Measurements from ENCODE around the gene HCCS. TPM values are rescaled to one million over a fixed set of nuclear protein-coding genes. Genes with fewer than 3 reads are reported as not detected.

The HCCS gene
- total and polyA plus RNA-seq, 2 donors (not counting 1 experiment from before 2014, with no cell fraction given), result 5.8 to 16.7 TPM

DNA sequence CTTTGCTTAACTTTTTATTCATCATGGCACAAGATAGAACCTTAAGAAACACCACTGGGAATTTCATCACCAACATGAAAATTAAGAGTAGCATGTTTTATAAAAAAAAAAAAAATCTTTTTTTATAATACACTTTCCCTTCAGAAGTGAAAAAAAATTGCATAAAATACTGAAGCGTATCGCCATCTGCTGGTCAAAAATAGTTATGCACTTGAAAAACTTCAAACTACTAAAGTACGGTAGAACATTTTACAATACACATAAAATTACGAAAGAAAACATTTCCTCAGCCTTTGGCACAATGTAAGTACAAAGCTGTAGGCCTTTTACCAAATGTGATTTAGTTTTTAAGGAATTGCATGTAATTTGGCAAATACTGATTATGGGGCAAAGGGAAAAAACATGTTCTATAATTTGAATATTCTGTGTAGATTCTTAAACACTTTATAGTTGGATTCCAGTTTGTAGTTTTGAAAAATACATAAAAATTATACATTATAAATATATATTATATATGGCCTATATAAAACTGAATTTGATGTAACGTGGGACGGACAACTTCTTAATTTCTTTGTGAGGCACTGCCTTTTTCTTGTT, 26.5 kb downstream of the HCCS start:
- TF ChIP-seq, protein P1, sequence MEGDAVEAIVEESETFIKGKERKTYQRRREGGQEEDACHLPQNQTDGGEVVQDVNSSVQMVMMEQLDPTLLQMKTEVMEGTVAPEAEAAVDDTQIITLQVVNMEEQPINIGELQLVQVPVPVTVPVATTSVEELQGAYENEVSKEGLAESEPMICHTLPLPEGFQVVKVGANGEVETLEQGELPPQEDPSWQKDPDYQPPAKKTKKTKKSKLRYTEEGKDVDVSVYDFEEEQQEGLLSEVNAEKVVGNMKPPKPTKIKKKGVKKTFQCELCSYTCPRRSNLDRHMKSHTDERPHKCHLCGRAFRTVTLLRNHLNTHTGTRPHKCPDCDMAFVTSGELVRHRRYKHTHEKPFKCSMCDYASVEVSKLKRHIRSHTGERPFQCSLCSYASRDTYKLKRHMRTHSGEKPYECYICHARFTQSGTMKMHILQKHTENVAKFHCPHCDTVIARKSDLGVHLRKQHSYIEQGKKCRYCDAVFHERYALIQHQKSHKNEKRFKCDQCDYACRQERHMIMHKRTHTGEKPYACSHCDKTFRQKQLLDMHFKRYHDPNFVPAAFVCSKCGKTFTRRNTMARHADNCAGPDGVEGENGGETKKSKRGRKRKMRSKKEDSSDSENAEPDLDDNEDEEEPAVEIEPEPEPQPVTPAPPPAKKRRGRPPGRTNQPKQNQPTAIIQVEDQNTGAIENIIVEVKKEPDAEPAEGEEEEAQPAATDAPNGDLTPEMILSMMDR (IDR thresholded peaks at IDR 0.05), result peak; percentile 74
- no peak for TF ChIP-seq EZH2 (IDR thresholded peaks at IDR 0.05; ENCODE audit: borderline replicate concordance, insufficient read depth, low read depth, low read length, poor library complexity, severe bottlenecking)
- H2AFZ ChIP-seq (ENCODE audit: insufficient read depth, low read depth, low read length, poor library complexity, severe bottlenecking), result no peak overlapping the region
- H3K27ac Mint-ChIP-seq, result no peak overlapping the region
- no peaks in the 10 kb centered on the region for H3K4me1 ChIP-seq (ENCODE audit: control insufficient read depth in 2 of 2, insufficient read depth in 2 of 2, low read length in 2 of 2)
- H3K9ac ChIP-seq (ENCODE audit: low read length), result no peak overlapping the region
- no peaks in the 10 kb centered on the region for H3K27me3 Mint-ChIP-seq
- 0% methylated on average over 2 of the region's 6 CpGs for WGBS (ENCODE audit: insufficient coverage)
- ATAC-seq (ENCODE audit: low read depth), result no peak
- H3K36me3 ChIP-seq (replicated peaks in 1 of 2; ENCODE audit: control extremely low read depth in 1 of 2, control insufficient read depth in 1 of 2, extremely low read depth in 1 of 2, insufficient read depth in 2 of 2, low read length in 1 of 2), result no peaks in the 10 kb centered on the region
- no peak overlapping the region for H3K27ac ChIP-seq (ENCODE audit: low read length in 2 of 2)
- no peak overlapping the region for H3K4me3 Mint-ChIP-seq
- no peaks in the 10 kb centered on the region for H3K9me3 Mint-ChIP-seq (ENCODE audit: insufficient read depth)
- no peaks in the 10 kb centered on the region for H3K4me1 Mint-ChIP-seq
- POLR2A ChIA-PET, result no interaction called here
- CTCF ChIA-PET, result interaction anchor here (0.7 to 5.0 kb wide), 6 partner anchors 254 to 951 kb away, joined by 3 to 39 read pairs (median 4); no protein-coding TSS in a partner anchor
- H4K20me1 ChIP-seq (ENCODE audit: control insufficient read depth, insufficient read depth, low read length, poor library complexity, severe bottlenecking), result no peaks in the 10 kb centered on the region
- no peaks in the 10 kb centered on the region for H3K9me3 ChIP-seq (ENCODE audit: control extremely low read depth in 1 of 3, control insufficient read depth in 2 of 3, insufficient read depth in 1 of 3, low read length in 2 of 3)
- peak; percentile 57 for DNase-seq
- H3K4me2 ChIP-seq (replicated peaks; ENCODE audit: low read depth, low read length, poor library complexity, severe bottlenecking), result no peak overlapping the region
- intact Hi-C loops (cut with micrococcal nuclease), result loop anchor here (1.0 kb wide), 1 partner anchor 948 kb away; no protein-coding TSS in a partner anchor
- peaks cover 0 to 2% (median 0%) of the 10 kb centered on the region in 4 experiments for H3K27me3 ChIP-seq (replicated peaks in 1 of 4; ENCODE audit: control extremely low read depth in 1 of 4, control insufficient read depth in 3 of 4, insufficient read depth in 4 of 4, low read length in 3 of 4)
- H3K4me3 ChIP-seq (ENCODE audit: control extremely low read depth in 1 of 5, extremely low read depth in 1 of 5, insufficient read depth in 1 of 5, low read depth in 2 of 5, low read length in 4 of 5), result no peak overlapping the region
- H3K79me2 ChIP-seq (ENCODE audit: control insufficient read depth, insufficient read depth, low read length), result no peaks in the 10 kb centered on the region
